Right atrium auricular region (tissue), 2 donors: ENCODE data around the gene ACVRL1. TPM values are rescaled to one million over a fixed set of nuclear protein-coding genes. Genes with fewer than 3 reads are reported as not detected.

ENCODE experiments used
- DNase-seq: peaks from one replicate; pipeline ENCODE4 v3.0.0-alpha.2; 2019; ENCODE audit warnings: low spot score
- H3K27ac ChIP-seq, 2 donors: fragments of 200-600 bp; sonication (generic); 1 replicate in 1 of 2; 2 replicates in 1 of 2; pipeline ENCODE4 v1.5.1; 2016 to 2019
- H3K27me3 ChIP-seq, 2 donors: fragments of 200-600 bp; sonication (generic); one replicate each; pipeline versions ENCODE4 v1.5.1 to v1.6.0; 2017 to 2019
- H3K36me3 ChIP-seq: fragments of 200-600 bp; sonication (generic); one replicate; pipeline ENCODE4 v1.5.1; 2016
- H3K4me1 ChIP-seq, 2 donors: fragments of 200-600 bp; sonication (generic); one replicate each; pipeline versions ENCODE4 v1.5.1 to v1.6.0; 2017 to 2019
- H3K4me3 ChIP-seq, 2 donors: fragments of 200-600 bp; sonication (generic); 1 replicate in 1 of 2; 2 replicates in 1 of 2; pipeline ENCODE4 v1.5.1; 2017 to 2019; ENCODE audit warnings: mild to moderate bottlenecking in 1 of 2, moderate library complexity in 1 of 2
- H3K9me3 ChIP-seq, 2 donors: fragments of 200-600 bp; sonication (generic); one replicate each; pipeline ENCODE4 v1.5.1; 2019
- total RNA-seq, 2 donors: library from RNA; depleted of rRNA; stranded (reverse); fragments of >200 nt; gene quantifications; one replicate each; pipeline ENCODE4 v1.1.0, GENCODE V29; 2016
- TF ChIP-seq, protein P1 (sequence below), 2 donors: fragments of 200-600 bp; sonication (generic); IDR thresholded peaks; one replicate each; pipeline ENCODE4 v1.5.1; 2019; ENCODE audit warnings: antibody characterized with exemption in 2 of 2

The ACVRL1 gene
- total RNA-seq, 2 donors from 2014 or later, result 48.1 to 57.5 TPM

DNA sequence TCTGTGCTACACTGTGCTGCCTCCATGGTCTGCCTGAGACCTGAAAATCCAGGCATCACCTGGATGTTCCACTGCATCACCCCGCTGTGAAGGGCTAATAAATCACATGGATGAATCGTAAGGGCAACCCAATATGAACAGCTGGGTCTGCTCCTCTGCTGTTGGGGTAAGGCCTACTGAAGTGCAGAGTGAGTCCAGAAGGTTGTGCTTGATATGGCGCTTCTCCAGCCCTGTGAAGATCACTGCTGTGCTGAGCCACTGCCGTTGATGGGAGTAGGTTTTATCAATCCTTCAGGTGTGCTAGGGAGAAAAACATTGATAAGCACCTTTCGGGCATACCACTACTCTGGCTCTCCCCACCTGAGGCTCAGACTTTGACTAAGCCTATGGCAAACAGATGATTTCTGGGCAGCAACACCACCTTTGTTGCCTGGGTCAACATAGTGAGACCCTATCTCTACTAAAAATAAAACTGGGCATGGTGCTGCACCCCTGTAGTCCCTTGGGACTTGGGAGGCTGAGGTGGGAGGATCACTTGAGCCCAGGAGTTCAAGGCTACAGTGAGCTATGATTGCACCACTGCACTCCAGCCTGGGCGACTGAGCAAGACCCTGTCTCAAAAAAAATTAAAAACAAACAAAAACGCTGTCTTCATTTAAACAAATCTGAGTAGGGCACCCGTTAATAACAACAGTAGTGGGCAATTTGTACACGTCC is 1.7 kb downstream of the ACVRL1 start:
- Histone ChIP-seq H3K27ac (peak overlapping the region; percentile 50 to 82), H3K27me3 (no peaks in the 10 kb centered on the region)
- TF ChIP-seq, protein P1, sequence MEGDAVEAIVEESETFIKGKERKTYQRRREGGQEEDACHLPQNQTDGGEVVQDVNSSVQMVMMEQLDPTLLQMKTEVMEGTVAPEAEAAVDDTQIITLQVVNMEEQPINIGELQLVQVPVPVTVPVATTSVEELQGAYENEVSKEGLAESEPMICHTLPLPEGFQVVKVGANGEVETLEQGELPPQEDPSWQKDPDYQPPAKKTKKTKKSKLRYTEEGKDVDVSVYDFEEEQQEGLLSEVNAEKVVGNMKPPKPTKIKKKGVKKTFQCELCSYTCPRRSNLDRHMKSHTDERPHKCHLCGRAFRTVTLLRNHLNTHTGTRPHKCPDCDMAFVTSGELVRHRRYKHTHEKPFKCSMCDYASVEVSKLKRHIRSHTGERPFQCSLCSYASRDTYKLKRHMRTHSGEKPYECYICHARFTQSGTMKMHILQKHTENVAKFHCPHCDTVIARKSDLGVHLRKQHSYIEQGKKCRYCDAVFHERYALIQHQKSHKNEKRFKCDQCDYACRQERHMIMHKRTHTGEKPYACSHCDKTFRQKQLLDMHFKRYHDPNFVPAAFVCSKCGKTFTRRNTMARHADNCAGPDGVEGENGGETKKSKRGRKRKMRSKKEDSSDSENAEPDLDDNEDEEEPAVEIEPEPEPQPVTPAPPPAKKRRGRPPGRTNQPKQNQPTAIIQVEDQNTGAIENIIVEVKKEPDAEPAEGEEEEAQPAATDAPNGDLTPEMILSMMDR (IDR thresholded peaks at IDR 0.05), result no peak

GRCh38 chr12:51910168-51910567 is 2.9 kb downstream of the ACVRL1 start:
- Histone ChIP-seq H3K36me3 (peaks cover 8% of the 10 kb centered on the region), H3K27ac (peak overlapping the region; percentile 47 to 50), H3K9me3 (no peaks in the 10 kb centered on the region), H3K4me3 (peak overlapping the region in 1 of 2 donors; percentile 1), H3K4me1 (peaks cover 0 to 80% of the 10 kb centered on the region in 2 donors), H3K27me3 (no peaks in the 10 kb centered on the region)
- TF ChIP-seq, protein P1 (IDR thresholded peaks at IDR 0.05), result no peak
- DNase-seq, result no peak

More for the DNA sequence above, 1.7 kb downstream of the ACVRL1 start:
- H3K9me3 ChIP-seq, result no peaks in the 10 kb centered on the region
- no peak for DNase-seq
- H3K36me3 ChIP-seq, result no peaks in the 10 kb centered on the region
- H3K4me1 ChIP-seq, result peaks cover 0 to 84% of the 10 kb centered on the region in 2 donors
- H3K4me3 ChIP-seq, result peak overlapping the region in 1 of 2 donors; percentile 61

GRCh38 chr12:51910691-51911090 is 3.4 kb downstream of the ACVRL1 start:
- TF ChIP-seq, protein P1 (IDR thresholded peaks at IDR 0.05), result no peak
- no peaks in the 10 kb centered on the region for H3K27me3 ChIP-seq
- H3K4me1 ChIP-seq, result peaks cover 0 to 75% of the 10 kb centered on the region in 2 donors
- peak overlapping the region; percentile 47 to 50 for H3K27ac ChIP-seq
- peaks cover 13% of the 10 kb centered on the region for H3K36me3 ChIP-seq
- no peaks in the 10 kb centered on the region for H3K9me3 ChIP-seq
- no peak for DNase-seq
- H3K4me3 ChIP-seq, result peak overlapping the region in 1 of 2 donors; percentile 1

GRCh38 chr12:51911307-51911706 is 4.0 kb downstream of the ACVRL1 start:
- peaks cover 19% of the 10 kb centered on the region for H3K36me3 ChIP-seq
- peak overlapping the region; percentile 47 to 50 for H3K27ac ChIP-seq
- DNase-seq, result no peak
- H3K4me1 ChIP-seq, result peaks cover 0 to 69% of the 10 kb centered on the region in 2 donors
- H3K27me3 ChIP-seq, result no peaks in the 10 kb centered on the region
- no peak overlapping the region for H3K4me3 ChIP-seq
- H3K9me3 ChIP-seq, result no peaks in the 10 kb centered on the region
- TF ChIP-seq, protein P1 (IDR thresholded peaks at IDR 0.05), result no peak

DNA sequence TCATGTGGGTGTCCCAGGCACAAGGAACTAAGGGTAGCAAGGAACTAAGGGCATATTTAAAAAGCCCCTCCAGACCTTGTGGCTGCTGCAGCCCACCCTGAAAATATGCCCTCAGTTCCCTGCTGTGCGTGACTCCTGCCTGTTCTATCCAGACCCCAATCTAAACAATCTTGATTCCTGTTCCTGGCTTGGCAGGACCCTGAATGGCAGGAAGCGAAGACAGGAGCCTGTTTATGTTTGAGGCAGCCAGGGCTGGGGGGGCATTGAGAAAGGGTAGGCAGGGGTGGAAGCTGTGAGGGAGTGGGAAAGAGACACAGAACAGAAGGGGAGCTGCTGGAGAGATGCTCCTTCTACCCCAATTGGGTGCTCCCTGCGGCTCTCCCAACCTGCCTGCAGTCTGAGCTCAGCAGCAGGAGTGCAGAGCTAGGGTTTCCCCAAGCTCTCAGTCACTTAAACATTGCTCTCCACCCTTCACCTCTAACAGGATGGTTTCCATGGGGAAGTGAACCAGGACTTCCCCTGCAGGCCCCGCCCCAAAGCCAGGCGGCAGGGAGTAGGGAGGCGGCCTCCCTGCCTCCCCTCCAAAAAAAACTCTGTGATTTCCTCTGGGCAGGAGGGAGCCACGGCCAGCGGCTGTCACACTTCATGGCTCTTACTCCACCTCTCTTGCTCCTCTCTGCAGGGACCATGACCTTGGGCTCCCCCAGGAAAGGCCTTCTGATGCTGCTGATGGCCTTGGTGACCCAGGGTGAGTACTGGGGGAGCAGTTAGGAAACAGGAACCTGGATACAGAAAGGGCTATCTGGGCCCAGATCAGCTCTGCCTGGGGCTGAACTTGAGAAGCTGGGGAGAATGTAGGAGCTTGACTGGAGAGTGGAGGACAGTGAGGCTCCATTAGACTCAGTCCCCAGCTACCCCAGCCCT is 4.7 kb downstream of the ACVRL1 start:
- Histone ChIP-seq H3K4me1 (peaks cover 0 to 62% of the 10 kb centered on the region in 2 donors), H3K27me3 (no peaks in the 10 kb centered on the region), H3K9me3 (no peaks in the 10 kb centered on the region), H3K36me3 (peaks cover 23% of the 10 kb centered on the region), H3K4me3 (peak overlapping the region in 1 of 2 donors; percentile 19), H3K27ac (peak overlapping the region; percentile 20 to 50)
- no peak for DNase-seq
- TF ChIP-seq, protein P1 (IDR thresholded peaks at IDR 0.05), result no peak
